Type B pancreatic cell (in vitro differentiated cells): ENCODE measurements around the gene DPH6. TPM values are rescaled to one million over a fixed set of nuclear protein-coding genes. Genes with fewer than 3 reads are reported as not detected.

Experiments
- DNase-seq: peaks from one replicate; pipeline ENCODE4 v3.0.0; 2021; ENCODE audit warnings: mixed read lengths; ENCODE audit not compliant: unreplicated experiment; ENCODE audit errors: extremely low spot score
- H3K27ac Mint-ChIP-seq: 2 replicates; pipeline ENCODE4 v1.8.0; 2021; ENCODE audit warnings: mild to moderate bottlenecking, mixed read lengths
- H3K27me3 Mint-ChIP-seq: 2 replicates; pipeline ENCODE4 v1.8.0; 2021; ENCODE audit warnings: mixed read lengths
- H3K36me3 Mint-ChIP-seq: 2 replicates; pipeline ENCODE4 v1.8.0; 2021; ENCODE audit warnings: mixed read lengths
- H3K4me1 Mint-ChIP-seq: one replicate; pipeline ENCODE4 v1.8.0; 2021; ENCODE audit warnings: mixed read lengths; ENCODE audit not compliant: unreplicated experiment
- H3K4me3 Mint-ChIP-seq: 2 replicates; pipeline ENCODE4 v1.8.0; 2021; ENCODE audit warnings: mild to moderate bottlenecking, mixed read lengths
- H3K9me3 Mint-ChIP-seq: 2 replicates; pipeline ENCODE4 v1.8.0; 2021; ENCODE audit warnings: mixed read lengths
- total RNA-seq: library from RNA; stranded (reverse); gene quantifications from 2 replicates; pipeline ENCODE4 v1.2.1, GENCODE V29; 2021; ENCODE audit warnings: low replicate concordance
- TF ChIP-seq, protein P1 (sequence below): fragments of 200-600 bp; sonication (generic); conservative IDR thresholded peaks from 2 replicates; pipeline ENCODE4 v1.5.0; 2021; ENCODE audit warnings: antibody characterized with exemption, mild to moderate bottlenecking

Gene DPH6
- total RNA-seq, 1 donor from 2014 or later, result 13.5 TPM

DNA sequence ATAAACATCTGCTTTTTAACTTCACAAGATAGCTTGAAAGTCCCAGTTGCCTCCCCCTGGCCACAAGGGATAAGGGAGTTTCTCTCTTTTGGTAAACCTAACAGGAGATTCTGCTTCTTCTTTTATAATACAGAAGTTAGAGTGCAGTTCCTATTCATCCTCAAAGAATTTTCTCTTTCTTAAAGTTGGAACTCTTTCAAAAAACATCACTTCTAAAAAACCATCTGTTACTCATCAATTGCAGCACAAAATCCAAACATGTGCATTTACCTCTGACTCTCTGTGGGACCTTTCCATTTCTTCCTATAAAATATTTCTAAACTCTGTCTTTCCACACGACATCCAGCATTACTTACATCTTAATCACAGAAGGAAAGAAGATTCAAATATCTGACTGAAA lies 5.1 kb downstream of the DPH6 start:
- Mint-ChIP-seq H3K36me3 (peaks cover 8% of the 10 kb centered on the region), H3K9me3 (no peaks in the 10 kb centered on the region), H3K27ac (no peak overlapping the region), H3K4me1 (peaks cover 15% of the 10 kb centered on the region), H3K27me3 (no peaks in the 10 kb centered on the region), H3K4me3 (no peak overlapping the region)
- TF ChIP-seq, protein P1, sequence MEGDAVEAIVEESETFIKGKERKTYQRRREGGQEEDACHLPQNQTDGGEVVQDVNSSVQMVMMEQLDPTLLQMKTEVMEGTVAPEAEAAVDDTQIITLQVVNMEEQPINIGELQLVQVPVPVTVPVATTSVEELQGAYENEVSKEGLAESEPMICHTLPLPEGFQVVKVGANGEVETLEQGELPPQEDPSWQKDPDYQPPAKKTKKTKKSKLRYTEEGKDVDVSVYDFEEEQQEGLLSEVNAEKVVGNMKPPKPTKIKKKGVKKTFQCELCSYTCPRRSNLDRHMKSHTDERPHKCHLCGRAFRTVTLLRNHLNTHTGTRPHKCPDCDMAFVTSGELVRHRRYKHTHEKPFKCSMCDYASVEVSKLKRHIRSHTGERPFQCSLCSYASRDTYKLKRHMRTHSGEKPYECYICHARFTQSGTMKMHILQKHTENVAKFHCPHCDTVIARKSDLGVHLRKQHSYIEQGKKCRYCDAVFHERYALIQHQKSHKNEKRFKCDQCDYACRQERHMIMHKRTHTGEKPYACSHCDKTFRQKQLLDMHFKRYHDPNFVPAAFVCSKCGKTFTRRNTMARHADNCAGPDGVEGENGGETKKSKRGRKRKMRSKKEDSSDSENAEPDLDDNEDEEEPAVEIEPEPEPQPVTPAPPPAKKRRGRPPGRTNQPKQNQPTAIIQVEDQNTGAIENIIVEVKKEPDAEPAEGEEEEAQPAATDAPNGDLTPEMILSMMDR, result no peak
- DNase-seq, result no peak

DNA sequence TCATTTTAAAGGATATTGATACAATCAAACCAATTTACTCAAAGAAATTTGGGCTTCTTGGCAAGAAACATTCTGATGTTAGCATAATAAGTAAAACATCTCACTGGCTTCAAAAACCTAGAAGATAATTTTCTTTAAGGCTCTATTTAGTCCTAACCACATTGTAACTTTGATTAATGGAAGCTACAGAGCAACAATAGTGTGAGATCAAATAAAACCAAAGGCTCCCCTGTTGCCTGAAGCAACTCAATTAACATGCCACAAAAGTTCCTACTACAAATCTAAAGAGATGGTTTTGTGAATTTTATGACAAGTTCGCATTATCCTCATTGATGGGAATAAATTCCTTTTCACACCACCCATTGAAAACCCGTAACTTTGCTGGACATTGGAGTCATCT lies 5.9 kb downstream of the DPH6 start:
- H3K9me3 Mint-ChIP-seq, result no peaks in the 10 kb centered on the region
- DNase-seq, result no peak
- H3K4me1 Mint-ChIP-seq, result peaks cover 11% of the 10 kb centered on the region
- H3K36me3 Mint-ChIP-seq, result peaks cover 8% of the 10 kb centered on the region
- no peak overlapping the region for H3K4me3 Mint-ChIP-seq
- no peaks in the 10 kb centered on the region for H3K27me3 Mint-ChIP-seq
- no peak overlapping the region for H3K27ac Mint-ChIP-seq
- TF ChIP-seq, protein P1, result no peak

DNA sequence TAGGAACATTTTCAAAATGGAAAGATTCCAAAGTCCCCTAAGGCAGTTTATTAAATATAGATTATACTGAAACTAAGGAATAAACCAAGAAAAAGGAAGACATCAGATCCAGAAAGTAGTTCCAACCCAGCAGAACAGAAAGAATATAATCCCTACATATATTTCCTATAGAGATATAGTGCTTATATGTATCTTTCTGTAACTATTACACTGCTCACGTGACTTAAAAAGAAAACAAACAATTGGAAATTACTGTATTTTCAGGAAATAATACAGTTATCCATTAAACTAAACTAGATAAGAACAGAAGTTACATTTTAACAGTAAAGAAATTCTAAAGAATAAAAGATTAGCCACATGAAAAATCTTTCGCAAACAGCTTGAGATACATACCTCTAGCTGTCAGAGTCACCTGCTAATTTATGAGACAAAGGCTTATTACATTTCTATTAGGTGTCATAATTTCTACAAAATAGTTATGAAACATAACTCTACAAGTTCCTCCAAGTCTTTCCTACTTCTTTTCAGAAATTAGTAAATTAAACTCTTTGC lies 10.5 kb downstream of the DPH6 start:
- Mint-ChIP-seq H3K27ac (no peak overlapping the region), H3K27me3 (no peaks in the 10 kb centered on the region), H3K4me3 (no peak overlapping the region), H3K4me1 (peaks cover 4% of the 10 kb centered on the region), H3K36me3 (peaks cover 23% of the 10 kb centered on the region), H3K9me3 (peaks cover 6% of the 10 kb centered on the region)
- TF ChIP-seq, protein P1, result no peak
- no peak for DNase-seq

DNA sequence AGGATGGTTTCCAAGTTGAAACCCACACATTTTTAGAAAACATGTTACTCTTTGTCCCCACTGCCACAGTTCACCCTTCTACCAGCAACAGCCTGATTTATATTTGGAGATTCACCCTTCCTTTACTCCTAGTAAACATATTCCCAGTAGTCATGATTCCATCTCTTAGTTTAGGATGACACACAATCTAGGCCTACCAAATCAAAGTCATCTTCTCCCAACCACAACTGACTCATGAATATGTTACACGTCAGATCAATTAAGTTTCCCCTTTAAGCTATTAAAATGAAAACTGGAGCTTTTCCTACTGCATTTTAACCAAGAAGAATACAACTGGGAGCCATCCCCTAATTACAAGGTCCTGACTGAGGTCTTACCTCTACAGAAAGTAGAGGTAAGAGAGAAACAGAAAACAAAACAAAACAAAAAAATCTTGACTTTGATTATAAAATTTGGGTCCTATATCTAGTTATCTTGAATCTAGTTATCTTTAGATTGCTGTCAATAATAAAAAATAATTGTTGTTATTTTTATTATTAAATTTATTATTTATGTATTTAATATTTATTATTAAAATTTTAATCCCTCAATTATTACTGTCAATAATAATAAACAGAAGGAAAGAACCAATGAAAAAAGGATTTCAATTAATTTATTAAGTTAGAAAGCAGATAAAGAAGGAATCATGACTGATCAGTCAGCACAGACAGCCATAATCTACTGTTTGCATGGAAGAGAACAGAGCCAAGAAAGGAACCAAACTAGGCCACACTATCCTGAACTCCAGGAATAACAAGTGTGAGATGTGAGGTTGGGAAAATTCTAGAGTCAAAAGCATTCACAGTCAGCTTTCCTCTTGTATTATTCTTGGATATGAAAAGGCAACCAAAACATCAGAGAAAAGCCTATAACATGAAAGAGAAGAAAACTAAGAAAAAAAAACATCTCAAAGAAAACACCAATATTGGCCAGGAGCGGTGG lies 12.5 kb downstream of the DPH6 start:
- TF ChIP-seq, protein P1, result no peak
- no peak for DNase-seq
- H3K9me3 Mint-ChIP-seq, result peaks cover 14% of the 10 kb centered on the region
- no peaks in the 10 kb centered on the region for H3K27me3 Mint-ChIP-seq
- peaks cover 35% of the 10 kb centered on the region for H3K36me3 Mint-ChIP-seq
- no peak overlapping the region for H3K27ac Mint-ChIP-seq
- H3K4me1 Mint-ChIP-seq, result peaks cover 4% of the 10 kb centered on the region
- no peak overlapping the region for H3K4me3 Mint-ChIP-seq

DNA sequence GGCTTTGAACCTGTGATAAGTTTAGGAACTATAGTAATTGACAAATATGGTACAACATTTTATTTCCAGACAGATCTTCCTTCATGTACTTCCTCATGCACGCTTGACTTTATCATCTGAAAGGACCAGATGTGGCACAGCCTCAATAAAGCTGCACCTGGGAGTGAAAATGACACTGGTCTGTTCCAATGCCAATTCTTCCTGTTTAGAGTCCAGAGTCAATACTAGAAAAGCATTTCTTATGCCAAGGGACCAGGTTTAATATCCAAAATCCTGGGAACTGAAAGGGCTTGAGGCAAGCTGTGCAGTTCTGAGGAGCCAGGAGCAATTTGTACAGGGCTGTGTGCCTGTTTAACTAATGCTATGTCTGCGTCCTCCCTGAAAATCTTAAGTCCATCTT lies 15.3 kb downstream of the DPH6 start:
- Mint-ChIP-seq H3K4me3 (no peak overlapping the region), H3K9me3 (peaks cover 14% of the 10 kb centered on the region), H3K4me1 (peaks cover 4% of the 10 kb centered on the region), H3K27me3 (no peaks in the 10 kb centered on the region), H3K27ac (no peak overlapping the region), H3K36me3 (peaks cover 34% of the 10 kb centered on the region)
- TF ChIP-seq, protein P1, result no peak
- no peak for DNase-seq
